Loucy (cell line): Measurements from ENCODE around the gene GAPDHS.

Experiments
- H2AFZ ChIP-seq: fragments of 200-600 bp; sonication (generic); 2 replicates; pipeline ENCODE4 v1.6.0; 2016; ENCODE audit warnings: antibody characterized with exemption, mild to moderate bottlenecking, low read length, moderate library complexity
- H3F3A ChIP-seq: fragments of 200-600 bp; 2 replicates; pipeline ENCODE4 v1.6.0; 2016; ENCODE audit warnings: antibody characterized with exemption, low read depth, mild to moderate bottlenecking
- H3K27me3 ChIP-seq: fragments of 200-600 bp; sonication (generic); 2 replicates; pipeline ENCODE4 v1.6.1; 2014; ENCODE audit warnings: low read length, mild to moderate bottlenecking; ENCODE audit not compliant: insufficient read depth, poor library complexity, severe bottlenecking
- H3K36me3 ChIP-seq: fragments of 200-600 bp; sonication (generic); 2 replicates; pipeline ENCODE4 v1.6.1; 2016; ENCODE audit warnings: low read length; ENCODE audit not compliant: insufficient read depth
- H3K4me1 ChIP-seq: fragments of 200-600 bp; sonication (generic); 2 replicates; pipeline ENCODE4 v1.5.1; 2014; ENCODE audit warnings: low read length, mild to moderate bottlenecking; ENCODE audit not compliant: insufficient read depth, poor library complexity, severe bottlenecking
- H3K4me2 ChIP-seq: fragments of 200-600 bp; sonication (generic); 2 replicates; pipeline ENCODE4 v1.6.0; 2014; ENCODE audit warnings: antibody characterized with exemption, low read length, low read depth, mild to moderate bottlenecking; ENCODE audit not compliant: poor library complexity, severe bottlenecking
- H3K4me3 ChIP-seq: fragments of 200-600 bp; sonication (generic); 2 replicates; pipeline ENCODE4 v1.5.1; 2014; ENCODE audit warnings: low read length, mild to moderate bottlenecking, mixed read lengths; ENCODE audit not compliant: poor library complexity, severe bottlenecking
- H3K79me2 ChIP-seq: fragments of 200-600 bp; sonication (generic); 2 replicates; pipeline ENCODE4 v1.6.1; 2014; ENCODE audit warnings: low read length; ENCODE audit not compliant: insufficient read depth
- H3K9ac ChIP-seq: fragments of 200-600 bp; sonication (generic); 2 replicates; pipeline ENCODE4 v1.6.0; 2014; ENCODE audit warnings: mild to moderate bottlenecking, low read depth, low read length, moderate library complexity; ENCODE audit not compliant: poor library complexity, severe bottlenecking
- H3K9me2 ChIP-seq: fragments of 200-600 bp; sonication (generic); replicated peaks from 2 replicates; pipeline ENCODE4 v1.6.1; 2016; ENCODE audit warnings: low read depth, low read length, mixed read lengths
- H3K9me3 ChIP-seq: fragments of 200-600 bp; sonication (generic); 2 replicates; pipeline ENCODE4 v1.6.1; 2014; ENCODE audit warnings: mild to moderate bottlenecking, antibody characterized with exemption, low read length, low read depth; ENCODE audit not compliant: insufficient read depth
- H4K20me1 ChIP-seq: fragments of 200-600 bp; sonication (generic); 2 replicates; pipeline ENCODE4 v1.6.0; 2014; ENCODE audit warnings: antibody characterized with exemption, low read length, mild to moderate bottlenecking; ENCODE audit not compliant: insufficient read depth, poor library complexity, severe bottlenecking
- CTCF ChIP-seq: fragments of 200-600 bp; sonication (generic); conservative IDR thresholded peaks from 2 replicates; pipeline ENCODE4 v1.5.1; 2014; ENCODE audit warnings: mild to moderate bottlenecking, antibody characterized with exemption, low read length
- EZH2phosphoT487 ChIP-seq: fragments of 200-600 bp; IDR thresholded peaks from 2 replicates; pipeline ENCODE4 v1.6.1; 2018; ENCODE audit warnings: antibody characterized with exemption, mild to moderate bottlenecking, moderate library complexity, borderline replicate concordance

GAPDHS gene

DNA sequence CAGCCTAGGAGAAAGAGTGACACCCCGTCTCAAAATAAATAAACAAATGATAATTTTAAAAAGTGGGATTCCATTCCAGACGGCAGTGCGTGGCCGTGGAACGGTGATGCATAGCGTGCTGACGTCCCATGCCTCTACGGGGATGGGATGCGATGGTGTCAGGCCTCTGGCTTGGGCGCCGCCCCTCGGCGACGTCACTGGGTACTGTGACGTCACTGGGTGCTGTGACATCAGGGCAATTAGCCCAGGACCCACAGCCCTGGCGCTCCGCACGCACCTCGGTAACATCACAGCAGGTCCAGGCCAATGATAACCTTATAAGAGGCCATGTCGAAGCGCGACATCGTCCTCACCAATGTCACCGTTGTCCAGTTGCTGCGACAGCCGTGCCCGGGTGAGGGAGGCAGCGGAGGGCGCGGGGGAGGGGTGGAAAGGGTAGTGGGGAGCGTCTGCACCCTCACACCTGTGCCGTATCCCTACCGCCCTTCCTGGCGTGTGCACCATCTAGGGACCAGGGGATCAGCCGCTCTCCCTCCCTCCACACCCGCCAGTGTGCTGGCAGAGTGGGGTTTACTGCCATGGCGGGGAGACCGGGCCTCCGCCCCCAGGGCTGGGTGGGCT is at the start of gene GAPDHS:
Gene GAPDHS (plus strand): TSS at position 256 of the 621 bp plus-strand sequence. CDS start 72 bp downstream, at position 328.
- Histone ChIP-seq H3K79me2 (no peaks in the 10 kb centered on the region), H3K4me3 (no peak within 1 kb of the TSS), H2AFZ (no peak within 1 kb of the TSS), H3K36me3 (no peaks in the 10 kb centered on the region), H3K9me2 (no peaks in the 10 kb centered on the region), H3K27me3 (no peaks in the 10 kb centered on the region), H3K4me2 (no peak within 1 kb of the TSS), H3F3A (no peaks in the 10 kb centered on the region), H3K9ac (no peak within 1 kb of the TSS), H3K9me3 (no peaks in the 10 kb centered on the region), H4K20me1 (no peaks in the 10 kb centered on the region), H3K4me1 (peaks cover 6% of the 10 kb centered on the region)
- TF ChIP-seq EZH2phosphoT487 (no peak), CTCF (no peak)

GRCh38 chr19:35484252-35485036 is 48.8 kb upstream of the GAPDHS start:
- no peak overlapping the region for H3K4me2 ChIP-seq
- H3K79me2 ChIP-seq = no peaks in the 10 kb centered on the region
- no peaks in the 10 kb centered on the region for H3K36me3 ChIP-seq
- no peaks in the 10 kb centered on the region for H3K9me3 ChIP-seq
- H3K9me2 ChIP-seq = no peaks in the 10 kb centered on the region
- H3F3A ChIP-seq = no peaks in the 10 kb centered on the region
- H3K4me1 ChIP-seq = peaks cover 5% of the 10 kb centered on the region
- H2AFZ ChIP-seq = peak overlapping the region; percentile 19; the same call in 1 of the 2 replicates
- no peak overlapping the region for H3K9ac ChIP-seq
- no peak overlapping the region for H3K4me3 ChIP-seq
- H3K27me3 ChIP-seq = no peaks in the 10 kb centered on the region
- no peak for TF ChIP-seq CTCF
- no peaks in the 10 kb centered on the region for H4K20me1 ChIP-seq

DNA sequence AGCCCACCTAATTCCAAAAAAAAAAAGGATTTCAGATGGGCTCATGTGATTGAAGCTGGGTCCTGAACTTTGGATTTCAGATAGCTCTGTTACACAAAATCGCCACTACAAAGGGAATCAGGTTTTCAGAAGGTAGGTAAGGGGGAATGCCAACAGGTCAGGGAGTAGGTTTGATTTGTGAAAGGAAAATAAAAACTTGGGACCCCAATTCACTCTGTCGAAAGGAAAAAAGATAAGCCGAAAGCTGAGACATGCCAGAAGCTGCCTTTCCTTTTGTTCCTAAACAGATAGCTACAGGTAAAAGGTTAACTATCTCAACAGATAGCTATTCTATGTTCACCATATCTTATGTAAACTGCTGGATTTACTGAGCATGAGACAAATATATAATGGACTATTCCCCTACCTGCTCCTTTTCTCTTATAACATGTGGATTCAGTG is 47.0 kb upstream of the GAPDHS start:
- Histone ChIP-seq H3K9me2 (no peaks in the 10 kb centered on the region), H3K36me3 (no peaks in the 10 kb centered on the region), H3K79me2 (no peaks in the 10 kb centered on the region), H3K9ac (no peak overlapping the region), H3K4me2 (no peak overlapping the region), H2AFZ (no peak overlapping the region), H3K4me3 (no peak overlapping the region), H3K27me3 (no peaks in the 10 kb centered on the region), H3K9me3 (no peaks in the 10 kb centered on the region), H4K20me1 (no peaks in the 10 kb centered on the region), H3F3A (no peaks in the 10 kb centered on the region), H3K4me1 (peaks cover 5% of the 10 kb centered on the region)
- no peak for TF ChIP-seq EZH2phosphoT487
- TF ChIP-seq CTCF = no peak
